Jurkat, Clone E6-1 (cell line): ENCODE measurements around the gene PPP1CC.
A peak's percentile ranks its signal among the peaks of the same experiment; 100 is the strongest.
"Not testable (repeated sequence)": the region's sequence is repeated elsewhere in the genome, so short reads cannot be mapped to it uniquely, and the experiment has no call there.

Experiments used
- DNase-seq: peaks from one replicate; pipeline ENCODE4 v3.0.0-alpha.2; 2011; ENCODE audit warnings: low read depth, low spot score
- H3K4me3 ChIP-seq: 2 replicates; pipeline ENCODE4 v1.5.1; 2011; ENCODE audit warnings: mild to moderate bottlenecking, low read length, control low read depth, moderate library complexity

The PPP1CC gene

DNA sequence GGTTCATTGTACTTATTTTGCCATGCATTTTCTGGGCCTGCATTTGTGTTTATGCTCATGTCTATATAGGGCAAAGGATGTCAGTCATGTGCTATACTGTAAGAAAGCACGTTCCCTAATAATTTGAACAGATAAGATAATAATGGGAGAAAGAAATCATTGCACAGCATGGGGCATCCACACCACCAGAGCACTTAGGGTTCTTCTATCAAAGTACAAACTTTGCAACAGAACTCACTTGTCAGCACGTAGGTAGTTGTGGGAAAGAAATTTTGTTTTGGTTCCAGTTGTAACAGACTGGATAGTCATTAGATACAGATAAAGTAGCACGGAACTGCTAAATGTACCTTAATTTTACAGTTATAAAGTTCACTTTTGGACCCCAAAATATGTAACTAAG lies 10.1 kb downstream of the PPP1CC start:
- H3K4me3 ChIP-seq = no peak overlapping the region
- DNase-seq = no peak

DNA sequence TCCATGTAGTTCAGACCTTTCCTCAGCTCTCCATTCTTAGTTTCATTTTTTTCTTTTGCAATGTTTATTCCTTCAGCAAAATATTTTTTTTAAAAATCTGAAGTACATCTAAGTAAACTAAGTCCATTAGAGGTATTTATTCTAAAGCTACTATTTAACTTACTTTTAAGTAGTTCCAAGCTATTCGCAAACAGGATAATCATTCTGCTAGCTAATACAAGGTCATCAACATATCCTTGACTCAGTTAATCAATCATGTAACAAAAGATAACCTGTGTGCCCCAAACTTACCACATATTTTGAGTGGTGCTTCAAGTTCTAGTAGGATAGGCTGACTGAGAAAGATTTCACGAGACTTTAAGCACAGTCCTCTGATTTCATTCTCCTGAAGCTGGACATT lies 11.2 kb downstream of the PPP1CC start:
- no peak for DNase-seq
- H3K4me3 ChIP-seq = no peak overlapping the region

DNA sequence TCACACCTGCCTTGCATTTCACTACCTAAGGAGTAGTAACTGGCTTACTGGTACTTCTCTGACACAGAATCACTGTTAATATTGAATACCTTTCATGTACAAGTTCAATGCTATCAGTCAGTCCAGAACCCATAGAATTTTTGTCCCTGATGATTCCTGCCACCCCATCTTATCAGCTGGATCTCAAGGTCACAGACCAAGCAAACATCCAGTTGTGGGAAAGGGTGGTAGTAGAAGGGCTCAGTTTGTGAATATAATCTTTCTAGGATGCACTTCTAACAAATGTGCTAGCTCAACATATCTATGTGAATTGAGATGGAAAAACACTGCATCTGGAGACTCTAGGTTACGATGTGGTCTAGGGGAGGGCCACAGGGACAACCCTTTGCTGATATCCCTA lies 14.1 kb downstream of the PPP1CC start:
- H3K4me3 ChIP-seq = no peak overlapping the region
- no peak for DNase-seq

DNA sequence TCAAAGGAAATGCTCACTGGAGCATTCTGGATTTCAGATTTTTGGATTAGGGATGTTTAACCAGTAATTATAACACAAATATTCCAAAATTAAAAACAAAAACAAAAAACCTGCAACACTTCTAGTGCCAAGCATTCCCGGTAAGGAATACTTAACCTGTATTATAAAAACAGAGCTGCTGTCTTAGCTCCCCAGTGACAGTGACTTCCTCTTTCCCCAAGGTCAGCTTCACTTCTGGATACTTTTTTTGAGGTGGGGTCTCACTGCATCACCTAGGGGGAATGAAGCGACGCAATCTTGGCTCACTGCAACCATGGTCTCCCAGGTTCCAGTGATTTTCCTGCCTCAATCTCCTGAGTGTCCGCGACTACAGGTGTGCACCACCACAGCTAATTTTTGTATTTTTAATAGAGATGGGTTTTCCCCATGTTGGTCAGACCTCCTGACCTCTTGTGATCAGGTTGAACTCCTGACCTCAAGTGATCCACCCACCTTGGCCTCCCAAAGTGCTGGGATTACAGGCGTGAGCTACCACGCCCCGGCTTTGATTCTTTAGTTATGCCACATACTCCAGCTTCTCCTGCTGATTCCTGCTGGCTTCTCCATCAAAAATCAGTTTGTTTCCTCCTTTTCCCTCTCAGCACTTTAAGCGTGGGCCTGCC lies 15.9 kb downstream of the PPP1CC start:
- no peak for DNase-seq
- H3K4me3 ChIP-seq = no peak overlapping the region

DNA sequence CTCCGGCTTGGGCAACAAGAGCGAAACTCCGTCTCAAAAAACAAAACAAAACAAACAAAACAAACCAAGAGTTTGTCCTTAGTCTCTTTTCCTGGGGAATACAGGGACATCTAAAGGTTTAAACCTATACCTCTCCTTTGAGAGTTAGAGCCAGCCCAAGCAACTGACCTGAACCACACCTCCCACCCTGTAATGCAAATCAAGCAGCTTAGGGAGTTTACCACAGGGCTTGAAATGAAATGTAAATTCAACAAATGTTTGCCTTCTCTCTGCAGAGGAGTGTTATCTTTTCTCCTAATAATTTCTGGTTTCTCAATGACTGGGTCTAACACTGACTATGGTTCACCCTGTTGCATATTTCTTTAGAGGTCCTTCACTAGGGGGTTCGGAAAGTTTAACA lies 16.7 kb downstream of the PPP1CC start:
- no peak for DNase-seq
- no peak overlapping the region for H3K4me3 ChIP-seq

DNA sequence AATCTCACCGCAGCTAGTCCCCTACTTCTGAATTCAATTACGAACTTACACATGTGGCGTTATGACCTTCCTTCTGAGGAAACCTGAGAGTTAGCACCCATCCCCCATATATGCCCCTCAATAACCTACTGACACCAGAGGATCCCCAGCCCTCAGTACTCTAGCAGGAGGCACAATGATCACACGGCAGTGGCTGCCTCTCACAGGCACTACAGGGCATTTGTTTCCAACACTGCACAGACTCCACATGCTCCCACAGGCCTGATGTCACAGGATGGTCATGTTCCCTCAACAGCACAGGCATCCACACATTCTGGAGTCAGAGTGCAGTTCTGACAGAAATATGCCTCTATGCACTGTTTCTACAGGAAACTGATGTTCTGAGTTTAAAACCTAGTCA lies 17.4 kb downstream of the PPP1CC start:
- no peak for DNase-seq
- no peak overlapping the region for H3K4me3 ChIP-seq

DNA sequence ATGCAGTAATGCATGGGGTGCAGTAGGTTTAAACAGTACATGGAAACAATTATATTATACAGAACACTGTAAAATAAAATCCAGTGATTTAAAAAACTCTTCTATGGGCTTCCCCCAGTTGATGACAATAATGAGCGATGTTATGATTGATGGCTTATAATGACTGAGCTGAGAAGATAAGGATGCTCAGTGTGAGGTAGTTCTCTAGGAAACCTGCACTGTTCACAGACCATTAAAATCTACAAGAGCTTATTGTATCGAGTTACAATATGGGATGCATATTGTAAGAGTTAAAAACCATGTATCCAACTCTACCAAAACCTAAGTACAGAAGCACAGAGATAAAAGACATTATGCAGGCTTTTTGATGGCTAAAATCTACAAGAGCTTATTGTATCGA lies 19.8 kb downstream of the PPP1CC start:
- not testable (repeated sequence) for H3K4me3 ChIP-seq, DNase-seq

DNA sequence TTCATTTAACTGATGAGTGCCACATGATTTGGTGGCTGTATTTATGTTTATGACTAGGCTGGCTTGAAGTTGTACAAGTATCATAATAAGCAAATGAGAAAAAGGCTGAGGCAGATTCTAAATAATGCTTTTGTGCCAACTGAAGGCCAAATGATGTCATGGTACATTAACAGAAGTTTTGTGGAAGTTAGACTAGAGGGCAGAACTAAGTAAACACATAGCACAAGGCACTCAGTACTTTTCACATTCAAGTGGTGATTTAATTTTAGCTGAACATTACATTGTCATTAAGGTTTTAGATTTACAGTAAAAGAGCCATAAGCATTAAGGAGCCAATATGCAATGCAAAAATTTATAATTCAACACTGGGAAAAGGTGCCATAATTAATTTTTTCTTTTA lies 21.1 kb downstream of the PPP1CC start:
- DNase-seq = no peak

DNA sequence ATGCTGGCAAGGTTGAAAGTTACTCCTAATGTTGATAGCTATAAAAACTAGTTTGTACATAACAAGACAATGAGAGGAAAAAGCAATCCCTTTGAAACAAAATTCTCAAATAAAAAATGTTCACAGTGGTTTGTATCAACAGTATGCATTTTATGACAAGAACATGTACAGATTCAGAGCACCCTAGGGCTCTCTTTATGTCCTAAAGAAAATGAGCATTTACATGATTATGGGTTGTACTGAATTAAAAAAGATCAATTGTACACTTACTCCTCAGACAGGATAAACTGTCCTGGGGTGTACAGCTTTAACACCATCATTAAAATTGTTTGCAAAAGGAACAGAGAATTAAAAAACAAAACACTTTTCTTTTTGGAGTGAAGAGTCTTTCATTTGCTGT lies 22.2 kb downstream of the PPP1CC start:
- H3K4me3 ChIP-seq = no peak overlapping the region
- DNase-seq = no peak

More for the DNA sequence above, 21.1 kb downstream of the PPP1CC start:
- H3K4me3 ChIP-seq = no peak overlapping the region

DNA sequence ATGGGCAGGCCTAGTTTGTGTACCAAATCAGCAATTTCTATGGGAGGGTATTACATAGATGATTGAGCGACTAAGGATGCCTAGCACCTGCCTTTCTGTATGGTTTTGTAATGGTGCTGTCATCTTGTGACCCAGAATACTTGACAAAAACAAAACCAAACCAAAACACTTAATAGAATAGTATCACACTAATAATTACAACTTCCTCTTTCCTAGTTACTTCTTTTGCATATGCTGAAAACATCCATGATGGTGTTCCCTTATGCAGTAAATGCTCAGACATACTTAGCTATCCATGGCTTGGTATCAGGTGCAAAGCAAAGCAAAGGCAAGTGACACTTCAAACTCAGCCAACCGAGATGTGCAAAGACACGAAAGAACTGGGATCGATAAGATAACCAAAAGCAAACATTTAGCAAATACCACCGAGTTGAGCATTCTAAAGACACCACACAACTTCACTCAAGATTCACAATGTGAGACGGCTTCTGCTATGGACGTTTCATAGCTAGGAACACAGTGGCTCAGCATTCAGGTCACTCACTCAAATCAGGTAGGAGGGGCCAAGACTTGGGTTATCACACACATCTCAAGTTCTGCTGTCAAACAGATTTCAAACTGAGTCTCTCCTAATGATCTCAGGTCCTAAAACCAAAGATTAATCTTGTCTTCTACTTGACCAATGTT lies 24.3 kb downstream of the PPP1CC start:
- DNase-seq = no peak
- H3K4me3 ChIP-seq = no peak overlapping the region

DNA sequence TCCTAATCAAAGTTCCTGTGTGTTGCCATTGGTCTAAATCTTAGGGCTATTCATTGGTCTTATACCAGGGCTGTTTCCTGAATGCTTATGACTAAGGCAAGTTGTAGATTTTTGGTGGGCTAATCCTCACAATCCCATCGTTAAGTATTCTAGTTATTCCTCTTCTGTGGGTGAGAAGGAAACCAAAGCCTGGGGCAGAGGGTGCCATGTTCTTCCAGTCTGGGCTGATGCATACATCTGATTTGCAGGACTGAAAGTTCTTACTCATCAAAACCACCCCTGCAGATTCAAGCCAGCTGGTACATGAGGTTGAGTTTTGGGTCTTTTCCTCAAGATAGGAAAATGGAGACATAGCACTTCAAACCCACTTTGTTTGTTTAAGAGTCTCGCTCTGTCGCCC lies 25.7 kb downstream of the PPP1CC start:
- no peak for DNase-seq
- no peak overlapping the region for H3K4me3 ChIP-seq

DNA sequence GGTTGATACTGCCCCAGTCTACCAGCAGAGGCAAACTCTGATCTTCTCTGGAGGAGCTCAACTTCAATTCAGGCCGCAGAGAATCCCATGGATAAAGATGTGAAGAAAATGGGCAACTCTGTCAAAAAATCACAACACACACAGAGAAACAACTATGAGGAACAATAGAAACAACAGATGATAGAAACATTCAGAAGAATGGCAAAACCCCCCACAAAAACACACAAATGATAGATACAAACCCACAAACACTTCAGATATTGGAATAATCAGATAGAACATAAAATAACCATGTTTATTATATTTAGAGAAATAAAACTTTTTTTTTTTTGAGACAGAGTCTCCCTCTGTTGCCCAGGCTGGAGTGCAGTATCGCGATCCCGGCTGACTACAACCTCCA lies 33.8 kb downstream of the PPP1CC start:
- H3K4me3 ChIP-seq = no peak overlapping the region
- no peak for DNase-seq

DNA sequence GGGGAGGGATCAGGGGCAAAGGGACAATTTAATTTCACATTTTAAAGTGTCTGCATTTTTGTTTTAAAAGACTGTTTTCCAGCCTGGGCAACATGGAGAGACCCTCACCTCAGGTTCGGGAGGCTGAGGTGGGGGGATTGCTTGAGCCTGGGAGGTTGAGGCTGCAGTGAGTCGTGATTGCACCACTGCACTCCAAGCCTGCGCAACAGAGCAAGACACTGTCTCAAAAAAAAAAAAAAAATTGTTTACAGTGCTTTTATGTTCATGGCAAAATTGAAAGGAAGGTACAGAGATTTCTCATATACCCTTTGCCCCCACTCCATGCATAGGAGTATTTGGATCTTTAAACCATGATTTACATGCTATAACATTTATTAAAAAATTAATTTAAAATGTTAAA lies 37.4 kb downstream of the PPP1CC start:
- H3K4me3 ChIP-seq = no peak overlapping the region
- no peak for DNase-seq

DNA sequence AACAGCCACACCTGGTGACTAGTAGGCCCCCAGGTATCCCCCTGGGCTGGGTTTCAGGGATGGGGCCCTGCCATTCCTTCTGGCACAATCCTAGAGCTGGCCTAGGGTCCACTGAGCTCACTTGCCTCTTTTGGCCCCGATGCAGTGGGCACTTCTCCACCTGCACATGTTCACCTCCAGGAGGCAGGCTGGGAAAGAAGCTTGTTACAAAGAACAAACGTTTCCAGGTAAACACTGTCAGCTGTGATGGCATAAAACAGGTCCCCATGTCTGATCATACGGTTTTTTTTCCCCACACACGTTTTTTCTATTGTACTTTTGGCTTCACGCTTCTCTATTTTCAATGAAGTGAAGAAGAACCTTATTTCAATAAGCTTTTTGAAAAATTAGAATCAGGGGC lies 37.9 kb downstream of the PPP1CC start:
- no peak overlapping the region for H3K4me3 ChIP-seq
- no peak for DNase-seq

DNA sequence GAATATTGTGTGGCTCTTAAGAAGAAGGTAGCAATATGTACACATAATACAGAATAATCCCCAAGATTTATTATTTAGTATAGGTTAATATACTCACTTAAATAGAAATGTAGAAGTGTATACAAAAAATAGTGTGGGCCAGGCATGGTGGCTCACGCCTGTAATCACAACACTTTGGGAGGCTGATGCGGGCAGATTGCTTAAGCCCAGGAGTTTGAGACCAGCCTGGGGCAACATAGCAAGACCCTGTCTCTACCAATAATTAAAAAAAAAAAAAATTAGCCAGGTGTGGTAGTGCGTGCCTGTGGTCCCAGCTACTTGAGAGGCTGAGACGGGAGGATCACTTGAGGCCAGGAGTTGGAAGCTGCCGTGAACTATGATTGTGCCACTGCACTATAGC lies 38.5 kb downstream of the PPP1CC start:
- no peak for DNase-seq
- no peak overlapping the region for H3K4me3 ChIP-seq

DNA sequence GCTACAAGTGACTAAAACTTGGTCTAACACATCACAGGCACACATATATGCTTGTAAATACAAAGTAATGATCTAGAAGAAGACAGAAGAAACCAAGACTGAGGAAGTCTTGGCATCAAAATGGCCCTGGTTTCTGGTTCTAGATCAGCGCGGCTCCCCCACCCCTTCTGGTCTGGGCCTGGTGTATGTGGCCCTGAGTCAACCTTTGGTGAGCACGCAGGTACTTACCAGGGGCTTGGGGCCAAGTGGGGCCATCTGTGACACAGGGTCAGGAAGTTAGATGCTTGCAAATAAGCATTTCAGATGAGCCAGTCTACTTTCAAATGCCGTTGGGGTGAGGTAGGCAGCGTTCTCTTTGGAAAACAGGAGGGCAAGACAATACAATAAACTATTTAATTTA lies 40.6 kb downstream of the PPP1CC start:
- H3K4me3 ChIP-seq = no peak overlapping the region
- no peak for DNase-seq

DNA sequence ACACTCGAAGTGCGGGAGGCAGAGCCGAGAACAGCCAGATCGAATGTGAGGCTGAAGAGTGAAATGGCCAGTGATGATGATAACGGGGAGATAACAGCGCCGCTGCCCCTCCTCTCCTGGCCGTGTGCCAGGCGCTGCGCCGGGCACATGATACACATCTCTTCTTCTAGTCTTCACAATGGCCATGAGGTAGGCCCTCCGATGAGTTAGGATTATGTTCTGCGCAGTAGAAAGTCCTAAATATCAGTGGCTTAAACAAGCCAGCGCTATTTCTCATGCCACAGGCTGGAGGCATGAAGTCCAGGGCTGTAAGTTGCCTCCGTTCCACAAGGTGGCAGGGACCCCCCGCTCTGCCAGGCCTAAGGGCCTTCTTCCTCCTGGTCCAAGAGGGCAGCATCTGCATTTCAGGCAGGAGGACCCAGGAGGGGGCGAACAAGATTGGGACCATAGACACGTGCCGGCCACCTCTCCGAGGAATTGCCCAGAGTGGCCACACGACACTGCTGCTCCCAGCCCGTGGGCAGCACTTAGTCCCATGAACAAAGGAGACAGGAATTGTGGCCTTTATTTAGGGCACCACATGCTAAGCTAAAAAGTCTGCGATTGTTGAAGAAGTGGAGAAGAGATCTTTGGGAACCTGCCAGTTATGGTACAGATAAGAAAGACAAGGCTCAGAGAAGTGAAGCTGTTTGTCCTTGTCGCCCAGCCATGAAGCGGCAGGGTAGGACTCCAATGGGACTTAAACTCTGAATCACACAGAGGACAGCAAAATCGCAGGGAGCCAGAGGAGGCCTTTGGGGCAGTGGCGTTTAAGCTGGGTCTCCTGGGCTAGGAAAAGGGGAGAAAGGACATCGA lies 42.9 kb downstream of the PPP1CC start:
- DNase-seq = no peak

DNA sequence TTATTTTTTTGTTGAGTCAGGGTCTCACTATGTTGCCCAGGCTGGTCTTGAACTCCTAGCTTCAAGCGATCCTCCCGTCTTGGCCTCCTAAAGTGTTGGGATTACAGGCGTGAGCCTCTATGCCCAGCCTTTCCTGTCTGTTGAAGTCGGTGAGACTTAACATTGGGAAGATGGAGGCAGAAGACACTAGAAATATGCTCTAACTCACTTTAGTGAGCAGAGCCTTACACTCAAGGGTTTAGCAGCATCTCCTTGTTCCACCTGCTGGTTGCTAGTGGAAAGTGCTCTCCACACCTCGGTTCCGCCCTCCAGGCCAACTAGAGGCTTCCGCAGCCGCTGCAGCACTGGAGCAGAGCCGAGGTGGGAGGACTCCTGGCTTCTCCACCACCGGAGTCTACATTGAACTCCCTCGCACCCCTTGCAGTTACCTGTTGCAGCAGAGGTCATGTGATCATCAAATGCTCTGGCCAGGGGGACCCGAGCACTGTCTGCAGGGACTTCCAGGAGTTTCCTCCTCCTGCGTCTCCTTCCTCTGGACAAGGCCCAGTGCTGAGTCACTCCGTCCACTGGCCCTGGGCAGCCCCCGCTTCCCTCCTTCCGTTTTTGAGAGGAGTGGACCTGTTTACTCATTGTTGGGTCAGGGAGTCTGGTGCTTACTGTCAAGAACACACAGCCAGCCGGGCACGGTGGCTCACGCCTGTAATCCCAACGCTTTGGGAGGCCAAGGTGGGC lies 44.4 kb downstream of the PPP1CC start:
- no peak overlapping the region for H3K4me3 ChIP-seq
- peak; percentile 89 for DNase-seq

More for the DNA sequence above, 42.9 kb downstream of the PPP1CC start:
- no peak overlapping the region for H3K4me3 ChIP-seq

DNA sequence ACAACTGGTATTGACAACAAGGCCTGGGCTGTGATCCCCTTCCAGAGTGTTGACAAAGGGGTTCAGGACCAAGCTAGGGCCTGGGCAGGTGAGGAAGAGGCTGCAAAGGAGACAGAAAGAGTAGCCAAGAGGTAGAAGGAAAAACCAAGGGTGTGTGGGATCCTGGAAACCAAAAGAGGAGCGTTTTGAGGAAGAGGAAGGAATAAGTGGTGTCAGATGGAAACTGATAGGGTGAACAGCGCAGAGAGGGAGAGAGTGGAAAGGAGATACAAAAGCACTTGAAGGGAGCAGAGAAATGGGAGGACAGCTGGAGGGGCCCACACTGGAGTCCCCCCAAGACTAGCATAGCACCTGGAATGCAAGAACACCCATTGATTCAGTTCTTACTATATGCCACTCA lies 45.5 kb downstream of the PPP1CC start:
- DNase-seq = no peak
- H3K4me3 ChIP-seq = no peak overlapping the region

DNA sequence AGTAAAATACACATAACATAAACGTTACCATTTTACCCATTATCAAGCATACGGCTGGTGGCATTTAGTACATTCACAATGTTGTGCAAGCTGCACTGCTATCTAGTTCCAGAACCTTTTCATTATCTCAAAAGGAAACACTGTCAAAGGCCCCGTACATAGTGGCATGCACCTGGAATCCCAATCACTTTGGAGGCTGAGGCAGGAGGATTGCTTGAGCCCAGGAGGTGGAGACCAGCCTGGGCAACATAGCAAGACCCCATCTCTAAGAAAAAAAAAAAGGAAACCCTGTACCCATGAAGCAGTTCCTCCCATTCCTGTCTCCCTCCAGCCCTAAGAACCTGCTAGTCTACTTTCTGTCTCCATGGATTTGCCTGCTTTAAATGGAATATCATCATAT lies 46.4 kb downstream of the PPP1CC start:
- no peak for DNase-seq
- H3K4me3 ChIP-seq = no peak overlapping the region
